ENCODE data around the gene LMF1. TPM values are rescaled to one million over a fixed set of nuclear protein-coding genes. Genes with fewer than 3 reads are reported as not detected.

The LMF1 gene
- total and polyA plus RNA-seq, 7 experiments from 2014 or later = 10.6 to 63.1 (median 41.3) TPM

DNA sequence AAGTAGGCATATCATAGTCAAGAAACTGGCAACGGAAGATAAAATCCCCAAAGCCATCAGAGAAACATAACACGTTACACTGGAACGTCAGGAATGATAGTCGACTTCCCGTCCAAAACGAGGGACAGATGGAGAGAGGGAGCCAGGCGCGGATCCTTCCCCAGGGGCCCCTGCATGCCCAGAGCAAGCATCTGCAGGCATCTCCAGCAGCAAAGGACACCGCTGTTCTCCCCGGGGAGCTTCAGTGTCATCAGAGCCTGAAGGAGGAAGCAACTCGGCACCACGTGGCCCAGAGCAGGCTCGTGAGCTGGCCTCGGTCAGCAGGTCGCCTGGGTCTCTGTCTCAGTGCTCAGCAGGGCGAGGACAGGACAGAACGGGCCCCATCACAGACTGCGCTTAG, 50.1 kb downstream of the LMF1 start:
- peaks cover 0 to 37% (median 0%) of the 10 kb centered on the region in 3 experiments for H3K36me3 ChIP-seq (ENCODE audit: control insufficient read depth in 2 of 3, insufficient read depth in 3 of 3, low read length in 3 of 3)
- no peaks in the 10 kb centered on the region for H3K4me1 ChIP-seq (ENCODE audit: control insufficient read depth in 2 of 2, insufficient read depth in 2 of 2, low read length in 2 of 2)
- intact Hi-C loops (cut with micrococcal nuclease) = no loop called here
- no peak overlapping the region for H3K27ac Mint-ChIP-seq
- DNase-seq (no peak), ATAC-seq (no peak)
- H3K27me3 Mint-ChIP-seq = no peaks in the 10 kb centered on the region
- no peak overlapping the region for H3K4me3 Mint-ChIP-seq
- H3K27ac ChIP-seq (ENCODE audit: low read depth, low read length) = no peak overlapping the region
- CTCF ChIA-PET = no interaction called here
- H3K36me3 Mint-ChIP-seq = peaks cover 5 to 44% (median 25%) of the 10 kb centered on the region in 5 donors
- H3K9me3 Mint-ChIP-seq = no peaks in the 10 kb centered on the region
- POLR2A ChIA-PET = no interaction called here
- no peak overlapping the region for H3K4me3 ChIP-seq (ENCODE audit: low read length)
- H3K27me3 ChIP-seq (ENCODE audit: control insufficient read depth in 2 of 2, insufficient read depth in 2 of 2, low read length in 2 of 2) = no peaks in the 10 kb centered on the region
- H3K9me3 ChIP-seq (ENCODE audit: control insufficient read depth in 2 of 3, low read length in 3 of 3) = no peaks in the 10 kb centered on the region
- H3K4me1 Mint-ChIP-seq = peaks cover 0 to 6% (median 0%) of the 10 kb centered on the region in 7 donors

DNA sequence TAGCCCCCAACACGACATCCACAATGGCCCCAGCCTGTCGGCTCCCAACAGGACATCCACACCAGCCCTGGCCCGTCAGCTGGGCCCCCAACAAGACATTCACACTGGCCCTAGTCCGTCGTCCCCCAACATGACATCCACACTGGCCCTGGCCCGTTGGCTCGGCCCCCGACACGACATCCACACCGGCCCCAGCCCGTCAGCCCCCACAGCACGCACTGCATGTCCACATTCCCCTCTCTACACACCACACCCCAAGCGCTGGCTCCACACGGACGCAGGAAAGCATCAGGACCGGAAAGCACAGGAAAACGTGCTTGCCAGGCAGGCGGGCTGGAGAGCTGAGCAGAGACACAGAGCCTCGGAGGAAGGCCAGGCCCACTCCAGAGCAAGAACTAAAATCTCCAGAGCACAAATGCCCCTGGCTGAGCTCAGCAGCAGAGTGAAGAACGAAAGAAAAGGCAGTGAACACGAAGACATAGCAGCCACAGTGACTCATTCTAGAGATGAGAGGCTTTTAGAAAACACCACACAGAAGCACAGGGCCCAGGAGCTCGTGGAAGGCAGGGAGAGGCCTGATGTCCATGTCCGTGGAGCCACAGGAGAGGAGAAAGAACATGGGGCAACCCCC, 50.6 kb downstream of the LMF1 start:
- H3K27ac ChIP-seq (ENCODE audit: low read depth, low read length) = no peak overlapping the region
- Mint-ChIP-seq H3K27me3 (no peaks in the 10 kb centered on the region), H3K9me3 (no peaks in the 10 kb centered on the region), H3K4me1 (peaks cover 0 to 6% (median 0%) of the 10 kb centered on the region in 7 donors), H3K36me3 (peaks cover 5 to 42% (median 25%) of the 10 kb centered on the region in 5 donors), H3K4me3 (no peak overlapping the region), H3K27ac (no peak overlapping the region)
- POLR2A ChIA-PET = no interaction called here
- no peaks in the 10 kb centered on the region for H3K27me3 ChIP-seq (ENCODE audit: control insufficient read depth in 2 of 2, insufficient read depth in 2 of 2, low read length in 2 of 2)
- ATAC-seq = no peak
- H3K4me3 ChIP-seq (ENCODE audit: low read length) = no peak overlapping the region
- no peak for DNase-seq
- no peaks in the 10 kb centered on the region for H3K4me1 ChIP-seq (ENCODE audit: control insufficient read depth in 2 of 2, insufficient read depth in 2 of 2, low read length in 2 of 2)
- no peaks in the 10 kb centered on the region for H3K9me3 ChIP-seq (ENCODE audit: control insufficient read depth in 2 of 3, low read length in 3 of 3)
- CTCF ChIA-PET = no interaction called here
- intact Hi-C loops (cut with micrococcal nuclease) = no loop called here
- peaks cover 0 to 37% (median 0%) of the 10 kb centered on the region in 3 experiments for H3K36me3 ChIP-seq (ENCODE audit: control insufficient read depth in 2 of 3, insufficient read depth in 3 of 3, low read length in 3 of 3)

DNA sequence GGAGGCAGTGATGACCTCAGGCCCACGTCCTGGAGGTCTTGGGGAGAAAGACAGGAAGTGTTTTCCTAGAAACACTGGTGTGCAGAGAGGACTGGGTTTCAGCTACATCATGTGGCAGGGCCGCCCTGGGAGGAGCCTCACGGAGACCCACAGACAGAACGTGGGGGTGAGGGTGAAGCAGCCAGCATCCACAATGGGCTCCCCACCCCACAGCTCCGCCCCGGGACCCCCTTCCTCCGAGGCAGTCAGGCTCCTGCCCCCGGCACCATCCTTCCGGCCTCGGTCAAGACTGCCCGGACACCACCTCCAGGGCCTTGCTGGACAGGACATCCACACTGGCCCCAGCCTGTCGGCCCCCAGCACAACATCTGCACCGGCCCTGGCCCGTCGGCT, 51.1 kb downstream of the LMF1 start:
- Histone ChIP-seq H3K27ac (ENCODE audit: low read depth, low read length) (no peak overlapping the region), H3K27me3 (ENCODE audit: control insufficient read depth in 2 of 2, insufficient read depth in 2 of 2, low read length in 2 of 2) (no peaks in the 10 kb centered on the region), H3K4me1 (ENCODE audit: control insufficient read depth in 2 of 2, insufficient read depth in 2 of 2, low read length in 2 of 2) (no peaks in the 10 kb centered on the region), H3K9me3 (ENCODE audit: control insufficient read depth in 2 of 3, low read length in 3 of 3) (no peaks in the 10 kb centered on the region), H3K4me3 (ENCODE audit: low read length) (no peak overlapping the region), H3K36me3 (ENCODE audit: control insufficient read depth in 2 of 3, insufficient read depth in 3 of 3, low read length in 3 of 3) (peaks cover 0 to 37% (median 0%) of the 10 kb centered on the region in 3 experiments)
- ATAC-seq = no peak
- no peak overlapping the region for H3K27ac Mint-ChIP-seq
- intact Hi-C loops (cut with micrococcal nuclease) = no loop called here
- no peaks in the 10 kb centered on the region for H3K9me3 Mint-ChIP-seq
- H3K4me3 Mint-ChIP-seq = no peak overlapping the region
- no peaks in the 10 kb centered on the region for H3K27me3 Mint-ChIP-seq
- ChIA-PET POLR2A (no interaction called here), CTCF (no interaction called here)
- peaks cover 0 to 6% (median 0%) of the 10 kb centered on the region in 7 donors for H3K4me1 Mint-ChIP-seq
- peaks cover 5 to 36% (median 22%) of the 10 kb centered on the region in 5 donors for H3K36me3 Mint-ChIP-seq
- no peak for DNase-seq

GRCh38 chr16:918741-919657, 51.8 kb downstream of the LMF1 start:
- Histone ChIP-seq H3K9me3 (ENCODE audit: control insufficient read depth in 2 of 3, low read length in 3 of 3) (no peaks in the 10 kb centered on the region), H3K27ac (ENCODE audit: low read depth, low read length) (no peak overlapping the region), H3K27me3 (ENCODE audit: control insufficient read depth in 2 of 2, insufficient read depth in 2 of 2, low read length in 2 of 2) (no peaks in the 10 kb centered on the region), H3K36me3 (ENCODE audit: control insufficient read depth in 2 of 3, insufficient read depth in 3 of 3, low read length in 3 of 3) (peaks cover 0 to 41% (median 0%) of the 10 kb centered on the region in 3 experiments), H3K4me3 (ENCODE audit: low read length) (no peak overlapping the region), H3K4me1 (ENCODE audit: control insufficient read depth in 2 of 2, insufficient read depth in 2 of 2, low read length in 2 of 2) (no peaks in the 10 kb centered on the region)
- H3K36me3 Mint-ChIP-seq = peaks cover 5 to 31% (median 17%) of the 10 kb centered on the region in 5 donors
- intact Hi-C loops (cut with micrococcal nuclease) = no loop called here
- H3K27ac Mint-ChIP-seq = no peak overlapping the region
- DNase-seq (no peak), ATAC-seq (no peak)
- no peaks in the 10 kb centered on the region for H3K27me3 Mint-ChIP-seq
- no peak overlapping the region for H3K4me3 Mint-ChIP-seq
- POLR2A ChIA-PET = no interaction called here
- no peaks in the 10 kb centered on the region for H3K9me3 Mint-ChIP-seq
- H3K4me1 Mint-ChIP-seq = peaks cover 0 to 6% (median 0%) of the 10 kb centered on the region in 7 donors
- CTCF ChIA-PET = no interaction called here

GRCh38 chr16:918068-918467, 52.7 kb downstream of the LMF1 start:
- ATAC-seq = no peak
- H3K4me1 Mint-ChIP-seq = peaks cover 0 to 6% (median 0%) of the 10 kb centered on the region in 7 donors

DNA sequence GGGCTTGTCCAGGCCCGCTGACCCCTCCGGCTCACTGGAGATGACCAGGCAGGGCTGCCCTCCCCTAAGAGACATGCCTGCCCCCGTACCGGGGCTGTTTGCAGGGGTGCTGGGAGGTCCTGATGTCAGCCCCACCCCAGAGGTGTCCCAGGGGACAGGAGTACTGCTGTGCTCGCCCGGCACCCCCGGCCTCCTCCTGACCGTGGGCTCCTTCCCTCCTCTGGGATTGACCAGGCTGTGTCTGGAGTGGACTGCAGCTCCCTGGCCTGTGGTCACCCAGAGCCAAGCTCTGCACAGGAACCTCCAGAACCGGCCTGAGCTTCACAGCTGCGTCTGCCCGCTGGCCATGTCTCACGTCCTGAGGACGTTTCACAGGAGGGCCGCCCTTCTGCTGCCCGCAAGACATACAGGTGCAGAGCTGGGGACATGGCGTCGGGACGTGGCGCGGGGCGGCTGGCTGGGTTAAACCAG, 53.2 kb downstream of the LMF1 start:
- Mint-ChIP-seq H3K4me3 (no peak overlapping the region), H3K27ac (no peak overlapping the region), H3K36me3 (peaks cover 5 to 21% (median 12%) of the 10 kb centered on the region in 5 donors), H3K27me3 (no peaks in the 10 kb centered on the region), H3K9me3 (no peaks in the 10 kb centered on the region), H3K4me1 (peaks cover 0 to 6% (median 0%) of the 10 kb centered on the region in 7 donors)
- Histone ChIP-seq H3K27me3 (ENCODE audit: control insufficient read depth in 2 of 2, insufficient read depth in 2 of 2, low read length in 2 of 2) (no peaks in the 10 kb centered on the region), H3K9me3 (ENCODE audit: control insufficient read depth in 2 of 3, low read length in 3 of 3) (no peaks in the 10 kb centered on the region), H3K4me3 (ENCODE audit: low read length) (no peak overlapping the region), H3K27ac (ENCODE audit: low read depth, low read length) (no peak overlapping the region), H3K4me1 (ENCODE audit: control insufficient read depth in 2 of 2, insufficient read depth in 2 of 2, low read length in 2 of 2) (no peaks in the 10 kb centered on the region), H3K36me3 (ENCODE audit: control insufficient read depth in 2 of 3, insufficient read depth in 3 of 3, low read length in 3 of 3) (peaks cover 0 to 42% (median 0%) of the 10 kb centered on the region in 3 experiments)
- ChIA-PET POLR2A (no interaction called here), CTCF (no interaction called here)
- intact Hi-C loops (cut with micrococcal nuclease) = no loop called here
- ATAC-seq = no peak
- DNase-seq = no peak

More at GRCh38 chr16:918068-918467, 52.7 kb downstream of the LMF1 start:
- Mint-ChIP-seq H3K9me3 (no peaks in the 10 kb centered on the region), H3K27me3 (no peaks in the 10 kb centered on the region), H3K4me3 (no peak overlapping the region), H3K27ac (no peak overlapping the region), H3K36me3 (peaks cover 5 to 22% (median 12%) of the 10 kb centered on the region in 5 donors)
- CTCF ChIA-PET = no interaction called here
- Histone ChIP-seq H3K4me3 (ENCODE audit: low read length) (no peak overlapping the region), H3K27ac (ENCODE audit: low read depth, low read length) (no peak overlapping the region), H3K36me3 (ENCODE audit: control insufficient read depth in 2 of 3, insufficient read depth in 3 of 3, low read length in 3 of 3) (peaks cover 0 to 42% (median 0%) of the 10 kb centered on the region in 3 experiments), H3K27me3 (ENCODE audit: control insufficient read depth in 2 of 2, insufficient read depth in 2 of 2, low read length in 2 of 2) (no peaks in the 10 kb centered on the region), H3K4me1 (ENCODE audit: control insufficient read depth in 2 of 2, insufficient read depth in 2 of 2, low read length in 2 of 2) (no peaks in the 10 kb centered on the region), H3K9me3 (ENCODE audit: control insufficient read depth in 2 of 3, low read length in 3 of 3) (no peaks in the 10 kb centered on the region)
- POLR2A ChIA-PET = no interaction called here
- intact Hi-C loops (cut with micrococcal nuclease) = no loop called here
- DNase-seq = no peak

Data from naive thymus-derived CD4-positive, alpha-beta T cell (primary cell).